ENCODE results near the gene PTPRM. TPM values are rescaled to one million over a fixed set of nuclear protein-coding genes. Genes with fewer than 3 reads are reported as not detected.

The PTPRM gene
- total RNA-seq, 4 donors from 2014 or later, result 22.5 to 92.5 (median 39.2) TPM

DNA sequence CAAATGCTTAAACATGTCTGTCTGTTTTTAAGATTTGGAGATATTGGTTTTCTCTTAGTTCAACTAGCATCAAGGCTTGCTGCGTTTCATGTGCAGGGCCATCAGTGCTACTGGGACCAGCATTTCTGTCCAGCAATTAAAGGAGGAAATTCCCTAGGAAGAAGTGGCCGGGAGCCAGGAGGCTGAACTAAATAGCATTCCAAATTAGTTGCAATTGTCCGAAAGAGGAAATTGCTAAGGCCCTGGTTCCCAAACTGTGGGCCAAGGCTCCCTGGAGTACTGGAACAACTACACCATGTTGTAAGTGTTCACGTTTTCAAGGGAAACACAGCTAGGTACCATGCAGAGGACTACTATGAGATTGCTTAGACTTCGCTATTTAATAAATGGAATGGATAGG, 257.9 kb downstream of the PTPRM start:
- H3K9me3 ChIP-seq, result no peaks in the 10 kb centered on the region
- no peak for DNase-seq
- in situ Hi-C loops (cut with MboI; ENCODE audit: low pct_ligation_motif_present in 1 of 4, low pct_unique_long_range_greater_than_20kb in 1 of 4, low sequenced_read_pairs in 3 of 4) (loop anchor here in 1 of 4 donors (25.0 kb wide), 1 partner anchor 87 kb away; no protein-coding TSS in a partner anchor), intact Hi-C loops (cut with DNase I; ENCODE audit: low total_unique reads) (no loop called here)
- no peaks in the 10 kb centered on the region for H3K36me3 ChIP-seq
- H3K4me3 ChIP-seq, result no peak overlapping the region
- no peak overlapping the region for H3K27ac ChIP-seq
- 77 to 78% methylated on average over 3 to 5 of the region's 5 CpGs for WGBS, 2 donors (ENCODE audit: low coverage in 1 of 2)
- no peaks in the 10 kb centered on the region for H3K27me3 ChIP-seq
- peaks cover 0 to 7% (median 0%) of the 10 kb centered on the region in 4 donors for H3K4me1 ChIP-seq
- no peak for TF ChIP-seq POLR2AphosphoS5 (IDR thresholded peaks at IDR 0.05)
- no peak for TF ChIP-seq POLR2A (IDR thresholded peaks at IDR 0.05)
- TF ChIP-seq CTCF (IDR thresholded peaks at IDR 0.05), result no peak
- no peak for TF ChIP-seq EP300 (IDR thresholded peaks at IDR 0.05; ENCODE audit: low read depth)

DNA sequence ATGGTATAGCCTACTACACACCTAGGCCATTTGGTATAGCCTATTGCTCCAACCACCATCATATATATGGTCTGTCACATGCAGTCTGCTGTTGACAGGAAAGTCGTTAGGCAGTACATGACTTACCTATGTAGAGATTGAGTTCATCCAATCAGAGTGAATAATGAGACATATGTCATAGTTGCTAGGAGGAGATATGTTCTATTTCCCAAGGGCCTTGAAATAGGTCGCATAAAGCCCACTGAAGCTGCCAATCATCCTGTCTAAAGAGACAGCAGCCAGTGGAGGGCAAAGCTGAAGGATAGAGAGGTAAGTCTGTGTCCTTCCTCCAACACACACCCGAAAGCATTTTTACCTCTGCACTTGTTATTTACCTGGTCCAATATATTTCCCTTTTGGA, 263.4 kb downstream of the PTPRM start:
- H3K4me1 ChIP-seq, result no peaks in the 10 kb centered on the region
- H3K4me3 ChIP-seq, result no peak overlapping the region
- no peak overlapping the region for H3K27ac ChIP-seq
- intact Hi-C loops (cut with DNase I; ENCODE audit: low total_unique reads), result no loop called here
- no peaks in the 10 kb centered on the region for H3K9me3 ChIP-seq
- WGBS, 2 donors (ENCODE audit: low coverage in 1 of 2), result 50 to 62% methylated on average over 1 to 3 of the region's 3 CpGs
- TF ChIP-seq EP300 (IDR thresholded peaks at IDR 0.05; ENCODE audit: low read depth) (no peak), POLR2AphosphoS5 (IDR thresholded peaks at IDR 0.05) (no peak), POLR2A (IDR thresholded peaks at IDR 0.05) (no peak), CTCF (IDR thresholded peaks at IDR 0.05) (no peak)
- no peak for DNase-seq
- no peaks in the 10 kb centered on the region for H3K36me3 ChIP-seq
- in situ Hi-C loops (cut with MboI; ENCODE audit: low pct_ligation_motif_present in 1 of 4, low pct_unique_long_range_greater_than_20kb in 1 of 4, low sequenced_read_pairs in 3 of 4), result no loop called here
- H3K27me3 ChIP-seq, result no peaks in the 10 kb centered on the region

GRCh38 chr18:7839548-7839947, 272.4 kb downstream of the PTPRM start:
- intact Hi-C loops (cut with DNase I; ENCODE audit: low total_unique reads), result no loop called here
- no peak for DNase-seq
- WGBS, 2 donors (ENCODE audit: low coverage in 1 of 2), result 86% methylated on average over 2 of the region's 2 CpGs; no CpG with 5 or more reads in 1 of the 2 donors
- H3K27me3 ChIP-seq, result no peaks in the 10 kb centered on the region
- H3K27ac ChIP-seq, result no peak overlapping the region
- H3K36me3 ChIP-seq, result no peaks in the 10 kb centered on the region
- in situ Hi-C loops (cut with MboI; ENCODE audit: low pct_ligation_motif_present in 1 of 4, low pct_unique_long_range_greater_than_20kb in 1 of 4, low sequenced_read_pairs in 3 of 4), result no loop called here
- no peaks in the 10 kb centered on the region for H3K9me3 ChIP-seq
- TF ChIP-seq CTCF (IDR thresholded peaks at IDR 0.05), result no peak
- TF ChIP-seq EP300 (IDR thresholded peaks at IDR 0.05; ENCODE audit: low read depth), result no peak
- TF ChIP-seq POLR2A (IDR thresholded peaks at IDR 0.05), result no peak
- no peak for TF ChIP-seq POLR2AphosphoS5 (IDR thresholded peaks at IDR 0.05)
- no peak overlapping the region for H3K4me3 ChIP-seq
- H3K4me1 ChIP-seq, result peaks cover 0 to 4% (median 0%) of the 10 kb centered on the region in 4 donors

DNA sequence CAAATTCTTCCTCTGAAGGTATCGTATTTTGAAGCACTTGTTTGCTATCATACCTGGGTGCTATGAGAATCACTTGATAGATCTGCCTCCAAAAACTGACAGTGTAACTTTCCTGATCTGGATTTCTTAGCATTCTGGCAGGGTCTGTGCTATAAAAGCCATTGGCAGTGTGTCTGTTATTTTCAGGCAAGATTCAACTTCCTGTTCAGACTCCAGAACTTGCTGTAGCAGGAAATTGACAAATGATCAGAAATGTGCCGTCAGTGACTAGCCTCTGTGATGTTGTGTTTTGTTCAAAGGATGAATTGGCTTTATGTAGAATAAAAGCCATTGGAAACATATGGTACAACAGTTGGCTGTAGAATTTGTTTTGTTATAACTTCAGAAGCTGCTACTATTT, 273.3 kb downstream of the PTPRM start:
- no peak for TF ChIP-seq EP300 (IDR thresholded peaks at IDR 0.05; ENCODE audit: low read depth)
- no peak for TF ChIP-seq POLR2A (IDR thresholded peaks at IDR 0.05)
- Histone ChIP-seq H3K4me3 (no peak overlapping the region), H3K27ac (no peak overlapping the region), H3K9me3 (no peaks in the 10 kb centered on the region), H3K27me3 (no peaks in the 10 kb centered on the region), H3K4me1 (peaks cover 0 to 4% (median 0%) of the 10 kb centered on the region in 4 donors), H3K36me3 (no peaks in the 10 kb centered on the region)
- intact Hi-C loops (cut with DNase I; ENCODE audit: low total_unique reads), result no loop called here
- in situ Hi-C loops (cut with MboI; ENCODE audit: low pct_ligation_motif_present in 1 of 4, low pct_unique_long_range_greater_than_20kb in 1 of 4, low sequenced_read_pairs in 3 of 4), result no loop called here
- DNase-seq, result no peak
- 41 to 80% methylated on average over 1 to 2 of the region's 2 CpGs for WGBS, 2 donors (ENCODE audit: low coverage in 1 of 2)

DNA sequence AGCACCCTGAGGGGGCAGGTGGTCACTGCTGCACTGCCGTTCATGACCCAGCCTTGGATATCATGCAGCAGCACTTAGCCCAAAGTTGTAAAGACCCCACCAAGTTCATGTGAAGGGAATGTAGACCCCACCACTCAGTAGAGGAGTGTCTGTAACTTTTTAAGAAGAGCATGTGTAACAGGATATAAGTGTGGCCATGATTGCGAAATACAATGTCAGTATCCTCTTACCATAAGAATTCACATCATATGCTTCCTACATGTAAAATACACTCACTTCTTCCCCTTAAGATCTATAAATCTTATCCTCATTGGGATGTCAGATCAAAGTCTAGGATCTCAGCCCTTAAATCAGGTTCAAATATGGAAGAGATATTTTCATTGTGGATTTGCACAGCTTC, 276.9 kb downstream of the PTPRM start:
- no peaks in the 10 kb centered on the region for H3K27me3 ChIP-seq
- H3K4me1 ChIP-seq, result peaks cover 0 to 4% (median 0%) of the 10 kb centered on the region in 4 donors
- H3K36me3 ChIP-seq, result no peaks in the 10 kb centered on the region
- in situ Hi-C loops (cut with MboI; ENCODE audit: low pct_ligation_motif_present in 1 of 4, low pct_unique_long_range_greater_than_20kb in 1 of 4, low sequenced_read_pairs in 3 of 4) (no loop called here), intact Hi-C loops (cut with DNase I; ENCODE audit: low total_unique reads) (no loop called here)
- DNase-seq, result no peak
- H3K9me3 ChIP-seq, result no peaks in the 10 kb centered on the region
- no peak overlapping the region for H3K27ac ChIP-seq
- no peak overlapping the region for H3K4me3 ChIP-seq
- WGBS, 2 donors (ENCODE audit: low coverage in 1 of 2), result 98 to 100% methylated on average over 1 to 2 of the region's 2 CpGs
- TF ChIP-seq POLR2A (IDR thresholded peaks at IDR 0.05), result no peak
- no peak for TF ChIP-seq EP300 (IDR thresholded peaks at IDR 0.05; ENCODE audit: low read depth)
- TF ChIP-seq CTCF (IDR thresholded peaks at IDR 0.05), result no peak
- no peak for TF ChIP-seq POLR2AphosphoS5 (IDR thresholded peaks at IDR 0.05)
